Measurements from ENCODE around the gene SDE2.

DNA sequence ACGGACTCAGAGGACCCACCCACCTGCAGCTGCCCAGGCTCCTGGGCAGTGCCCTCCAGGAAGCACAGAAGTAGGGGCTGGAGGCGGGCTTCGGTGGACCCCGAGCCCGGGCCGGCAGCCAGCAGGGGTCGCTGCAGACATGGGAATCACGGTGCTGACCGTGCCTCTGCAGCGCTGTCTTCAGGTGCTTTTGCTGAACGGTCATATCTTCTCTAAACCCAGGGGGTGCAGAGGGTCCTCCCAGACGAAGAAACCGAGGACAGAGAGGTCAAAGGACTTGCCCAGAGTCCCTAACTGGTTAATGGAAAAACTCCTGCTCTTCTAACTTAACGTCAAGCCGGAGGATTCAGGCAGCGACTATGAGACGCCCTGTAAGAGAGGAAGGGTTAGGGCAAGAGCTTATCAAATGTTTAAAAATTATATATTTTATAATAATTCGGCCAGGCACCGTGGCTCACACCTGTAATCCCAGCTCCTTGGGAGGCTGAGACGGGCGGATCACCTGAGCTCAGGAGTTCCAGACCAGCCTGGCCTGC is 36.6 kb downstream of the SDE2 start:
- TF ChIP-seq EP300 (IDR thresholded peaks at IDR 0.05; ENCODE audit: low read depth): no peak
- TF ChIP-seq CTCF (IDR thresholded peaks at IDR 0.05): peak; percentile 60 to 72 (median 66)
- no peak for TF ChIP-seq POLR2A (IDR thresholded peaks at IDR 0.05)
- no peak for TF ChIP-seq POLR2AphosphoS5 (IDR thresholded peaks at IDR 0.05)

Measured in transverse colon (tissue), 4 donors.